NCI-H524 treated with DMSO at 0.1 percent for 48 hours (cell line): ENCODE measurements around the gene COL27A1.

Experiments used
- DNase-seq: peaks from one replicate; lab custom pipeline; 2025; lab: John Stamatoyannopoulos, UW

Gene COL27A1

GRCh38 chr9:114155263-114155994, at the start of gene COL27A1:
TSS of gene COL27A1 (plus strand) at chr9:114155537. CDS start at chr9:114155951, 414 bp downstream.
- no peak for DNase-seq

DNA sequence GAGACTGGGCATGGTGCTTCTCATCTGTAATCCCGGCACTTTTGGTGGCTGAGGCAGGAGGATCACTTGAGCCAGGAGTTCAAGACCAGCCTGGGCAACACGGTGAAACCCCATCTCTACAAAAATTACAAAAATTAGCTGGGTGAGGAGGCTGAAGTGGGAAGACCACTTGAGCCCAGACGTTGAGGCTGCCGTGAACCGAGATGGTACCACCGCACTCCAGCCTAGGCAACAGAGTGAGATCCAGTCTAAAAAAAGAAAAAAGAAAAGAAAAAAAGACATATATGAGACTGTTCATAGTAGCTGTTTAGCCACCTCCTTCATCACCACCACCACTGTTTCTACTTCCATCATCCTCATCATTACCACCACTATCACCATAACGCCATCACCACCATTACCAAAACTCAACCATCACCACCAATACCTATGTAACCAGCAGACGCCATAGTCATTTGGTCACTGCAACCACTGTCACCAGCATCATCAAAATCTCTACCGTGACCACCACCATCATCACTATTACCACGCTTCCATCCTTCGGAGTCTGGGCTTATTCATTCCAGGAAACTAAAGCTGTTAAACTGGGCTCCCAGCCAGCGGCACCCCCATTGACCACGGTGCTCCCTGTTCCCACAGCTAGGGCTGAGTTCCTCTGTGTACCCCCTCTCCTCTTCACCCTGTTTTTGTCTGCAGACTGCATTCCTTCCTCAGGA, 47.9 kb upstream of the COL27A1 start:
- no peak for DNase-seq

DNA sequence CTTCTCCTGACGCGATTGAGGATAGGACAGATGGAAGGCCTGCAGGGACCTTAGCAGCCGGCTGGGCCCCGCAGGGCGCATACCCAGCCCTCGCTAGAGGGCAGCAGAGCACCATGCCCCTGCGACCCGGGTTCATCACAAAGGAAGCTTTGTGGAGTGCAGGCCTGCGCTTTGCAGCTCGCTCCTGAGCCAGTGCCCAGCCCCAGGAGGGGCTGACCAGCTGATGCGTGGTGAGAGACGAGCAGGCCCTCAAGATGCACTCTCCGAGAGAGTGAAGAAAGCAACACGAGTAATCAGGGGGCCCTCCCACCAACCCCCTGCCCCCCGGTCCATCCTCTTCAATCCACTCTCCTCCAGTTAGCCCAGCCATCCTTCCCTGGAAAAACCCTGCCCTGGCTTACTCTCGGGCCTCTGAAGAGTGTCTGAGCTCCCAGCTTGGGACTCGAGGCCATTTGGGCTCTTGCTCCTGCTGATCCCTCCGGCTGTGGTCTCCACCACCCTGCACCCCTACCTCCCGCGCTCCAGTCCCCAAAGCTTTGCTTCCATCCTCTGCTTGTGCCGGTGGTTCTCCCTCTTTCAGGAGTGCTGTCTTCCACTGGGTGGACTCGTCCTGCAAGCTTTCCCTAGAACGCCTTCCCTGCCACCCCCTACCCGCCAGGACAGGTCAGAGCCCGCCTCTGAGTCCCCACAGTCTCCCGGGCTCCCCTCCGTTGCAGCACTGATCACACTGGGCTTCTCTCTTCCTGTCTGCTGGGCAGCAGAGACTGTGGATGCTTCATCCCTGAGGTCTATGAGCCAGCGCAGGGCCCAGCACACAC, 47.1 kb upstream of the COL27A1 start:
- DNase-seq = peak; percentile 54

DNA sequence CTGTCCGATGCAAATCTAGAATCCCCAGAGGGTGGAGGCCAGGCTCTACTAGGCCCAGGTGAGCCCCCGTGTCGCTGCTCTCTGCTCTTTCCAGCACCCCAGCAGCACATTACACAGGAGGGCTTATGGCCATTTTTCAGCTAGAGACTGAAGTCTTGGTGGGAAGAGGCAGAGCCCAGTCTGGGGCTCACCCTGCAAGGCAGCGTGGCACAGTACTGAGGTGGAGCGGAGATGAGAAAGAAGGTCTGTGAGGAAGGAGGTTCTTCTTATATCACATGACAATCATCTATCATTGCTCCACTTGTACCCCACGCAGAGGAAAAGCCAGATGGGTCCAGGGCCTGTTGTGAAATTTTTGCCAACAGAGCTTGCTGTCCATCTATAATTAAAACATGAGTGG, 46.2 kb upstream of the COL27A1 start:
- no peak for DNase-seq

- no peak for DNase-seq
Observed at GRCh38 chr9:114110180-114110579, 45.2 kb upstream of the COL27A1 start.

DNA sequence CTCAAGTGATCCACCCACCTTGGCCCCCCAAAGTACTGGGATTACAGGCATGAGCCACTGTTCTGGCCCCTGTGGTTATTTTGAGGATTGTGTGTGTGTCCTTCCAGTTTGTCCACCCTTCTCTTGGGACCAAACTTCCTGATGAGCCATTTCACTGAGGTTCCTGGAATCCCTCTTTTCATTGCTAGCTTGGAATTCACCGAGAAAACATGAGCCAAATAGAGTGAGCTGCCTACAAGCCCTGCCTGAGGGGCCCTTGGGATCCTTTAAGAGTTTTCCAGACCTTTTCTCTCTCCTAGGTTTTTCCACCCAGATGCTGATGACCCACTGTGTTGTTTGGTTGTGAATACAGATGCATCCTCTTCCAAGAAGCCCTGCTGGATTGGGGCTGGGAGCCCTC, 43.0 kb upstream of the COL27A1 start:
- DNase-seq = no peak

GRCh38 chr9:114112778-114113584, 42.4 kb upstream of the COL27A1 start:
- DNase-seq = no peak

DNA sequence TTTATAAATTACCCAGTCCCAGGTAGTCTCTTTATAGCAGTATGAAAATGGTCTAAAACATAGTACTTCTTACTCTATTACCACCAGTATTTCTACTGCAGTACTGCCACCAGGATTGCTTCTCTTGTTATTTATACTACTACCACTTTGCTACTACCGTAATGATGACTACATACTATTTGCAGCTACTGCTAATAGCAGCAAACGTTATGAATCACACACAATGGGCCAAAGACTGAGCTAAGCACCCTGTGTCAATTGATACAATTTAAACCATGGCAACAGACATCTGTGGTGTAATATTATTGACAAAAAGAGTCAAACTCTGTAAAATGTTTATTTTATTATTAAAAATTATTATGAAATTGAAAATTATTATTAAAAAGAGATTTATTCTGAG, 41.0 kb upstream of the COL27A1 start:
- no peak for DNase-seq

GRCh38 chr9:114115654-114116125, 39.6 kb upstream of the COL27A1 start:
- no peak for DNase-seq

DNA sequence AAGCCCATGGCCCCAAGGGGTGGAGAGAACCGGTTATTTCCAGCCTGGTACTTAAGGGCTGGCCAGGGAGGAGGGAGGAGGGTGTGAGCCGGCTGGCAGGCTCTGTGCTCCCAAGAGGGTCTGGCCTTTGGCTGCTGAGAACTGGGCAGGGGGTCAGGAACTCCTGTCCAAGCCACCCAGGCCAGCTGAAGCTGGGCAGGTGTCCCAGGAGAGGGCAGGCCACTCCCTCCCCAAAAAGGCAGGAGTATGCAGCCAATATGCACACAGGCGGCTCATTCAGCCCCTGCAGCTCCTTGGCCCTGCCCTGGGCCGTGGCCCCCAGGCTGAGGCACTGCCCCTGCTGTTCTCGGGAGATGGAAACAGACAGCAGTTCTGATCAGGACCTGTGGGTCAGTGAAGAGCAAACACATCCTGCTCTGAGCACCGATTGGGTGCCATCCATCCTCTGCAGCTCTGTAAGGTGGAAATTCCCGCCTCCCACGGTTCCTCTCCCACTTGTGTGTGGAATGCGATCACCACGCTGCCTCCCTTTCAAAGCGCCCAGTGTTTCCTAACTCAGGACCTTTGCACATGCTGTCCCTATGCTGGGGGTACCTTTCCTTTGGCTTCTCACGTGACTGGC, 39.1 kb upstream of the COL27A1 start:
- DNase-seq = no peak

- DNase-seq = no peak
Observed at GRCh38 chr9:114117614-114117995, 37.7 kb upstream of the COL27A1 start.

DNA sequence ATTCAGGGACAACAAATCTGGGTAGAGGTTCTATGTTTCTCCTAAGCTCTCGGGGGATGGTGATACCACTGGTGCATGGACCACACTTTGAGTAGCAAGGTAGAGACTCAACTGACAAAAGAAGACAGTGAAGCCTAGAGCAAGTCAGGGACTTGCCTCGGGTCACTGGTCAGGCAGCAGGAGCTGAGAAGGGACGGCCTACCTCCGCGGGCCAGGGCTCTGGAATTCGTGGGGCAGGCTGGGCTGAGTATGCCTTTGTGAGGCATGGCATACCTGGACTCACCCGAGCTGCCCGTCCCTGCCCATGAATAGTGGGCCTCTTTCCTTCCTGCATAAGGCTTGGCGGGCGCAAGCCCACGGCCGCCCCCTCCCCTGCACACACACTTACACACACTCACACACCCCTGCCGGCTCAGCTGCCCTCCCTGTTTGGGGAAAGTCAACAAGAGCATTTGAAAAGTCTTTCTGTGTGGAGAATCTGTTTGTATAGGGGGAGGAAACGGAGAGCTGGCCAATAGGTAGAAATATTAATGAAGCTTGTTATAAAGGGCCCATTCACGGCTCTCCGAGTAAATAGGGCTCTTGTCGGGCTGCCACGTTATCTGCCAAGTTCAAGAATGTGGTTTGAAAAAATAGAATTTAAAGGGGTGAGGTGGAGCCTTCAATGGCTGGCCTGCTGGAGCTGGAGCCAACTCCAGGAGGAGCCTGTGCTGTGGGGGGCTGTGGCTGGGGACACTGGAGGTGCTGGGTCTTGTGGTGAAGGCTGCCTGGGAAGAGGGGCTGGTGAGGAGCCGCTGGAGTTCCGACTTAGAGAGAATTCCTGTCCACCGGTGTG, 37.1 kb upstream of the COL27A1 start:
- DNase-seq = no peak

DNA sequence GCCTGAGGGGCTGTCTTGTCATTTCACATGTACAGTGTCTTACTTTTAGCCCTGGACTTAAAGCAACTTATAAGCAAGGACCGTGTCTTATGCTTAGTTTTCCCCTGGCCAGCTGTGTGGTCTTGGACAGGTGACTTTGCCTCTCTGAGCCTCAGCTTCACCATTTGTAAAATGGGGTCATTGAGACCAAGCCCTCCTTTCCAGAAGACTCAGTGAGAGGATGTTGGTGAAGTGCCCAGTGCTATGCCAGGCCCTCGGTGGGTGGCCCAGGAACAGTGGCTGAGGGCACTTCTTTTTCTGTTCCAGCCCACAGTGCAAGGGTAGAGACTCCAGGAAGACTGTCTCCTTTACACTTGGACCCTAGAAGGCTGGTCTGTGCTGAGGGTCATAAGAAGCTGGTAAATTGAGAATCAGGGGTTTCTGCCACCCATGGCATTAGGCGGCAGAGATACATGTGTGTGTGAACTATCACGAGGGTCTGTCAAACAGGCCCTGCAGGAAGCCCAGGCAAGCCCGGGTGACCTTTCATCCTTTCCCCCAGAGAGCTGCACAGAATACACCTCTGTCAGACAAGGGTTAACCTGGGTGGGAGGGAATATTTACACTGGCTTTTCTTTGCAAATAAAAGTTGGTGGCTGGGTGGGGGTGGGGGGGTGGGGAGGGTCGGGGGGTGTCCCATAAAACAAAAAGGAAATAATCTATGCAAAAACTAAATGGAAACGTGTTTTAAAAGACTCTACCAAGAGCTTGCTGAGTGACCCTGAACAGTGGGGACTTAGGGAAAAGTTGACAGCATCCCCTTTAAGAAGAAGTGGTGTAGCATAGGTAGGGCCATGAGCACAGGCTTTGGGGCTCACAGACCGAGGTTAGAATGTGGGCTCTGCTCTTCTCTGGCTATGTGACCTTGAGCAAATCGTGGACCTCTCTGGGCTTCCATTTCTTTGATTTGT, 35.8 kb upstream of the COL27A1 start:
- DNase-seq = no peak

GRCh38 chr9:114120192-114121014, 34.9 kb upstream of the COL27A1 start:
- DNase-seq = no peak

DNA sequence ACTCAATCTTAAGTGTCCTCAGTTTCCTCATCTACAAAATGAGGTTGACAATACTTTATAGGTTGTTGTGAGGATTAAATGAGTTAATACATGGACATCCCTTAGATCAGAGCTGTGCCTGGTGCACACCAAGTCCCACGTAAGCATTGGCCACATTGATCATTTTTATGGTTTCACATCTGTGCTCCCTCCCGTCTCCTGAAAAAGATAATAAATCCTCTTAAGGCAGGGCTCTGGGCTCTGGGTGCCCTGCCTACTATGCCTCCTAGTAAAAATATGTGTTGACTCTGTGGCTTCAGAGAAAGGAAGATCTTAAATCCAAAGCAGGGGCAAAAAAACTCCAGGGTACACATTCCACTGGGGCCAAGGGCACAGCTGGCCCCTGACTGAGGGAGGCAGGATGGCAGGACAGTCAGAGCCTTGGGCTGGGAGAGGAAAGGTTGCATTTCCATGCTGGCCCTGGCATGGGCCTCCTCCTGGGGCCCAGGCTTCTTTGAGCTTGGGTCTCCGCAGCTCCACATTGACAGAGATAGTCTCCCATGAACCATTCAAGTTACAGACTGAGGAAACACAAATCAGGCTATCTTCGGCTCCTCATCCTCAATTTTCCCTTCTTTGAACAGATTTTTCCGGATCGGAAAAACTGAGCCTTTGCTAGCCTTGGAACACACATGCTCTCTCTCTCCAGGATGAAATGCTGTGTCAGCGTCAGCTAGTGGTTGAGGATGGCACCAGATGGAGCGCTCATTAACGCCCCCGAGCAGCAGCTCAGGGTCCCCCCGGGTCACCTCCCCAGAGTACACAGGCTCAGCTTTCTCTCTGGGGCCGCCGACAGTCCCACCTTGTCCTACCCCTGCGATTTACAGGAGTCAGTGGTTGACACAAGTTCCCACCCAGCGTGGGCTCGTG, 33.9 kb upstream of the COL27A1 start:
- DNase-seq = peak; percentile 83

- no peak for DNase-seq
Observed at GRCh38 chr9:114122136-114123027, 33.0 kb upstream of the COL27A1 start.
